Measurements from ENCODE around the gene MEGF6. TPM values are rescaled to one million over a fixed set of nuclear protein-coding genes. Genes with fewer than 3 reads are reported as not detected.

Gene MEGF6
- total RNA-seq, 4 donors from 2014 or later, result 0.88 to 69.0 (median 36.9) TPM

- no peak for DNase-seq
- intact Hi-C loops (cut with DNase I; ENCODE audit: low total_unique reads), result no loop called here
- H3K4me3 ChIP-seq, result no peak overlapping the region
- H3K9me3 ChIP-seq, result no peaks in the 10 kb centered on the region
- no peaks in the 10 kb centered on the region for H3K27me3 ChIP-seq
- no peak for TF ChIP-seq CTCF (IDR thresholded peaks at IDR 0.05)
- no peak for TF ChIP-seq POLR2A (IDR thresholded peaks at IDR 0.05)
- no peak overlapping the region for H3K27ac ChIP-seq
- H3K4me1 ChIP-seq, result no peaks in the 10 kb centered on the region
- H3K36me3 ChIP-seq, result no peaks in the 10 kb centered on the region
Observed at GRCh38 chr1:3467096-3468036, 143.9 kb downstream of the MEGF6 start.

- no peaks in the 10 kb centered on the region for H3K4me1 ChIP-seq
- intact Hi-C loops (cut with DNase I; ENCODE audit: low total_unique reads), result no loop called here
- H3K27ac ChIP-seq, result no peak overlapping the region
- DNase-seq, result no peak
- no peaks in the 10 kb centered on the region for H3K9me3 ChIP-seq
- H3K4me3 ChIP-seq, result no peak overlapping the region
- H3K36me3 ChIP-seq, result no peaks in the 10 kb centered on the region
- H3K27me3 ChIP-seq, result no peaks in the 10 kb centered on the region
- no peak for TF ChIP-seq POLR2A (IDR thresholded peaks at IDR 0.05)
Observed at GRCh38 chr1:3466366-3467075, 144.8 kb downstream of the MEGF6 start.

DNA sequence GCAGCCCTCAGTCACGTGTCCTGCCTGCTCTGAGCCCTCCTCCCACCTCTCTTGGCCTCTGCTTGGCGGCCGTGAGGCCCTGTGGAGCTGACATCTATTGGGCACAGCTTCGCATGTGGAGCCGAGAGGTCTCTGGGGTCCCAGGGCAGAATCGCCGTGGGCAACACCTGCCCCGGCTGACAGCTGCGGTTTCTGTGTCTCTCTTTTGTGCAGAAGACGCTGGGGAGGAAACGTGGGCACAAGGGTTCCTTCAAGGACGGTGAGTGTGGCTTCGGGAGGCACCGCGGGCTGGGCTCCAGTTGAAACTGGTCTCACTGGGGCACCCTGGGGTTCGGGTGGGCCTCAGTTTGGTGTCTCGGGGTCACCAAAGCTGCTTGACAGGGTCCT, 145.4 kb downstream of the MEGF6 start:
- no peaks in the 10 kb centered on the region for H3K4me1 ChIP-seq
- no peaks in the 10 kb centered on the region for H3K36me3 ChIP-seq
- H3K9me3 ChIP-seq, result no peaks in the 10 kb centered on the region
- no peak overlapping the region for H3K27ac ChIP-seq
- H3K27me3 ChIP-seq, result no peaks in the 10 kb centered on the region
- DNase-seq, result no peak
- intact Hi-C loops (cut with DNase I; ENCODE audit: low total_unique reads), result no loop called here
- H3K4me3 ChIP-seq, result no peak overlapping the region
- TF ChIP-seq POLR2A (IDR thresholded peaks at IDR 0.05) (no peak), CTCF (IDR thresholded peaks at IDR 0.05) (no peak)

- H3K4me3 ChIP-seq, result no peak overlapping the region
- intact Hi-C loops (cut with DNase I; ENCODE audit: low total_unique reads), result no loop called here
Observed at GRCh38 chr1:3465091-3465934, 146.0 kb downstream of the MEGF6 start.

More at GRCh38 chr1:3465091-3465934, 146.0 kb downstream of the MEGF6 start:
- Histone ChIP-seq H3K9me3 (no peaks in the 10 kb centered on the region), H3K27ac (no peak overlapping the region), H3K4me1 (no peaks in the 10 kb centered on the region), H3K36me3 (no peaks in the 10 kb centered on the region), H3K27me3 (no peaks in the 10 kb centered on the region)
- no peak for DNase-seq
- TF ChIP-seq CTCF (IDR thresholded peaks at IDR 0.05) (no peak), POLR2A (IDR thresholded peaks at IDR 0.05) (no peak)

All from uterus (tissue), 4 donors.